M059J (cell line): ENCODE data around the gene ARHGEF35. TPM values are rescaled to one million over a fixed set of nuclear protein-coding genes. Genes with fewer than 3 reads are reported as not detected.
"Not testable (repeated sequence)": the region's sequence is repeated elsewhere in the genome, so short reads cannot be mapped to it uniquely, and the experiment has no call there.

ENCODE experiments used
- DNase-seq: peaks from one replicate; pipeline ENCODE4 v3.0.0-alpha.2; 2012; ENCODE audit warnings: low read depth
- total RNA-seq: library from RNA; depleted of rRNA; stranded (reverse); fragments of >200 nt; shearing (Covaris generic); gene quantifications from 2 replicates; pipeline ENCODE4 v1.2.3, GENCODE V29; 2014; rRNA removed

The ARHGEF35 gene
- total RNA-seq, 1 experiment from 2014 or later = not detected

DNA sequence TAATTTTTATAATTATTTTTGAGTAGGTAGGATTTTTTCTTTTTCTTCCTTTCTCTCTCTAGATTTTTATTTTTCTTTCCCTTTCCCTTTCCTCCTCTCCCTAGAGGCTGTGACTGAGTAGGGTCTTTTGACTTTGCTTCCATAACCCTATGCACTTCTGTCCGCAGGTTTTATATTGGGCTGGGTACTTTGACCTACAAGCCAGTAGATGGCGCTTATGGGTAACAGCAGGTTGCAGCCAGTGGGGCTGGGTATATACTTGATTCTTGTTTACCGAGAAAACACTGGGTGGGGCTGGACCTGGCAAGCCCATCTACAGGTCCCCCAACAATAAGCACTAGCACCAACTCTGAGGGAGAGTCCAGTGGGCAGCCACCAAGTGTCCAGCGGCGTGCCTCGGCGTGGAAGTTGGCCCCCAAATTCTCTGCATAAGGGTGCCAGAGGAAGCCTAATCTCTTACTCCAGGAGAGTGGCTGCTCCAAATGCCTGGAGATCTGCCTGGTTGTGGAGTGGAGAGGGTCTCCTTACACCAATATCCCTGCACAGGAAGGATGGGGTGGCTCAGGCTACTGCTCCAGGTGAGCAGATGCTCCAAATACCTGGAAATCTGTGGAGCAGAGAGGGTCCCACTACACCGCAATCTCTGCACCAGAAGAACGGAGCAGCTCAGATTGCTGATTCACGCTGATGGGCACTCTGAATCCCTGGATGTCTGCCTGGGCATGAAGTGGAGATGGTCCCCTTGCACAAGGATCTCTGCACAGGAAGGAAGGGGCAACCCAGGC is 17.1 kb downstream of the ARHGEF35 start:
- peak; percentile 15 for DNase-seq

GRCh38 chr7:144174613-144175012 is 21.0 kb downstream of the ARHGEF35 start:
- DNase-seq = no peak

GRCh38 chr7:144171594-144172350 is 23.9 kb downstream of the ARHGEF35 start:
- DNase-seq = not testable (repeated sequence)

DNA sequence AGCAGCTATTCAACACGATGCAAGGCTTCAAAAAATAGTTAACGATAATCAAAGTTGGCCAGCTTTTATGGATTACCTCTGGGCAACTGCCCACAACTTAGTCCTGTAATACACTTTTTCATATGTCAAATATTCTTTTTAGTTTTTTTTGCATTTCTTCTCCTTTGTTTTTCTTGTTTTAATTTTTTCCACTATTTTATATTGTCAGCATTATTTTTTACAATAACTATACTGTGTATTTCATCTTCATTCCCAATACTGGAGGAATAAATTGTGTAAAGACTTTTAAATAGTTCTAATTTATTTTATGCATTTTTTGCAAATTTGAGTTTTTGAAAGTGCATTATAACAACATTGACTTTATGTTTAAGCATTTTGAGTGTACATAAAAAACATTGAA is 30.8 kb downstream of the ARHGEF35 start:
- DNase-seq = no peak

DNA sequence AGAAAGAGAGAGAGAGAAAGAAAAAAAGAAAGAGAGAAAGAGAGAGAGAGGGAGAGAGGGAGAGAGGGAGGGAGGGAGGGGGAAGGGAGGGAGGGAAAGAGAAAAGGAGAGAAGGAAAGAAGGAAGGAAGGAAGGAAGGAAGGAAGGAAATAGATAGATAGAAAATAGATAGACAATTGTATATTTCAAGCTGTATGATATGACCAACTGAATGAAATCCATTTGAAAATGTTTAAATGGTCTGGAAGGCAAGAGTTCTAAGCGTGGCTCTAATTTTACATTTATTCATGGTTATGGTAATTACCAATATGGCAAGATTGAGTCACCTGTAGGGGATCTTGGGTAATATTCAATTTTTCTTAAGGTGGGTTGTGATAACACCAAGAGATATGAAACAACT is 36.8 kb downstream of the ARHGEF35 start:
- DNase-seq = no peak

- DNase-seq = no peak
Observed at GRCh38 chr7:144148224-144148827, 47.3 kb downstream of the ARHGEF35 start.

DNA sequence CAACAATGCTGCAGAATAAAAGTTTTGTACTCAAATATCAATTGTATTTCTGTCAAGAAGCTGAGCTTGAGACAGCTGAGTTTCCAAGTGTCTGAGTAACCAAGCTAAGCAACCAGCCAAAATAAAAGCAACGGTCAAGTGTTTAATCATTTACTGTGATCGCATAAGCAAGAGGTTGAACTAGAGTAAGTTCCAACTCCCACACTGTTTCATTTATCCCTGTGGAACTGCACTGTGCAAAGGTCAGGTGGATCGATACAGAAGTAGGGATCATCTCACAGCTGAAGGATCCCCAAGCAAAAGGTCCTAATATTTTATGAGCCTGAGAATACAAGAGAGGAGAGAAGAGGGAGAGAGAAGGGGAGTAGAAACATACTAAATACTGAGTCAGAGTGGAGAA is 51.2 kb downstream of the ARHGEF35 start:
- DNase-seq = no peak

DNA sequence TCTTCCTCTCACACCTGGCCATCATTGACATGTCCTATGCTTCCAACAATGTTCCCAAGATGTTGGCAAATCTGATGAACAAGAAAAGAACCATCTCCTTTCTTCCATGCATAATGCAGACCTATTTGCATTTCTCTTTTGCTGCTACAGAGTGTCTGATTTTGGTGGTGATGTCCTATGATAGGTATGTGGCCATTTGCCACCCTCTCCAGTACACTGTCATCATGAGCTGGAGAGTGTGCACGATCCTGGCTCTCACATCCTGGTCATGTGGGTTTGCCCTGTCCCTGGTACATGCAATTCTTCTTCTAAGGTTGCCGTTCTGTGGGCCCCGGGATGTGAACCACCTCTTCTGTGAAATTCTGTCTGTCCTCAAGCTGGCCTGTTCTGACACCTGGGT is 53.4 kb downstream of the ARHGEF35 start:
- peak; percentile 9 for DNase-seq

GRCh38 chr7:144137501-144137900 is 58.1 kb downstream of the ARHGEF35 start:
- DNase-seq = no peak

Other genes with a start within 250 kb of the ARHGEF35 start
- not detected in 2 replicates for gene OR2F1, start 241.0 kb downstream of the ARHGEF35 start, total RNA-seq
- not detected in 2 replicates for gene OR6B1, start 195.5 kb downstream of the ARHGEF35 start, total RNA-seq
- gene OR2A5, start 146.9 kb downstream of the ARHGEF35 start, total RNA-seq = not detected in 2 replicates
- gene OR2A25, start 126.0 kb downstream of the ARHGEF35 start, total RNA-seq = not detected in 2 replicates
- gene OR2A12, start 109.6 kb downstream of the ARHGEF35 start, total RNA-seq = not detected in 2 replicates
- gene OR2A2, start 86.2 kb downstream of the ARHGEF35 start, total RNA-seq = not detected in 2 replicates
- gene OR2A14, start 72.7 kb downstream of the ARHGEF35 start, total RNA-seq = not detected in 2 replicates
- gene CTAGE4, start 12.4 kb downstream of the ARHGEF35 start, total RNA-seq = 2.7 TPM in 1 of 2 replicates, not detected in the other
- not detected in 2 replicates for gene OR2A42, start 43.8 kb upstream of the ARHGEF35 start, total RNA-seq
- gene OR2A7, start 69.0 kb upstream of the ARHGEF35 start, total RNA-seq = 0.07 and 0.98 TPM in 2 replicates
- gene CTAGE8, start 73.5 kb upstream of the ARHGEF35 start, total RNA-seq = 0.05 and 0.42 TPM in 2 replicates
- 0.05 TPM in 1 of 2 replicates, not detected in the other for gene OR2A1, start 116.6 kb upstream of the ARHGEF35 start, total RNA-seq
- gene ARHGEF5, start 159.6 kb upstream of the ARHGEF35 start, total RNA-seq = 3.3 and 4.2 TPM in 2 replicates
- gene NOBOX, start 207.9 kb upstream of the ARHGEF35 start, total RNA-seq = not detected in 2 replicates